Uterus (tissue), 2 donors: Measurements from ENCODE around the gene STRA6.

Experiments used
- CTCF ChIP-seq, 4 experiments: fragments of 200-600 bp in 2 of 4; fragments of 450-650 bp in 2 of 4; sonication (generic) in 2 of 4; IDR thresholded peaks; one replicate each; pipeline ENCODE4 v1.5.1; 2016 to 2019; ENCODE audit warnings: antibody characterized with exemption in 4 of 4, mild to moderate bottlenecking in 2 of 4, moderate library complexity in 1 of 4
- POLR2A ChIP-seq, 2 donors: fragments of 450-650 bp; IDR thresholded peaks; one replicate each; pipeline ENCODE4 v1.6.1; 2016; ENCODE audit warnings: antibody characterized with exemption in 2 of 2, mild to moderate bottlenecking in 1 of 2, moderate library complexity in 1 of 2

- TF ChIP-seq CTCF (IDR thresholded peaks at IDR 0.05), result no peak
- TF ChIP-seq POLR2A (IDR thresholded peaks at IDR 0.05), result no peak
These were observed 72.3 kb downstream of the STRA6 start, which contains the start of gene ISLR2 for GRCh38 chr15:74130155-74130848.
